HepG2 (cell line): ENCODE measurements around the gene NEDD8. TPM values are rescaled to one million over a fixed set of nuclear protein-coding genes. Genes with fewer than 3 reads are reported as not detected.

ENCODE experiments used
- DMAP1 ChIP-seq: IDR thresholded peaks from 2 replicates; pipeline ENCODE4 v1.6.1; 2016
- E2F1 ChIP-seq: sonication (generic); formaldehyde crosslinking; IDR thresholded peaks from 2 replicates; pipeline ENCODE4 v1.5.0; 2020; ENCODE audit warnings: missing genetic modification reagents
- MLXIP ChIP-seq: sonication (generic); formaldehyde crosslinking; IDR thresholded peaks from 2 replicates; pipeline ENCODE4 v1.9.0; 2021; ENCODE audit warnings: missing genetic modification reagents, borderline replicate concordance
- NFATC3 ChIP-seq: sonication (generic); formaldehyde crosslinking; IDR thresholded peaks from 2 replicates; pipeline ENCODE4 v1.5.1; 2020; ENCODE audit warnings: mild to moderate bottlenecking, missing genetic modification reagents
- PBX2 ChIP-seq: IDR thresholded peaks from 2 replicates; pipeline ENCODE4 v1.6.1; 2016; ENCODE audit warnings: control low read depth
- PRDM10 ChIP-seq: sonication (generic); formaldehyde crosslinking; IDR thresholded peaks from 2 replicates; pipeline ENCODE4 v1.4.0; 2020; ENCODE audit warnings: low read depth, missing genetic modification reagents
- RAD51 ChIP-seq: fragments of 450-650 bp; IDR thresholded peaks from 2 replicates; pipeline ENCODE4 v1.6.1; 2016; ENCODE audit warnings: borderline replicate concordance
- SALL1 ChIP-seq: sonication (generic); formaldehyde crosslinking; IDR thresholded peaks from 2 replicates; pipeline ENCODE4 v1.8.0; 2022; ENCODE audit warnings: mild to moderate bottlenecking, missing genetic modification reagents
- ZFP62 ChIP-seq: sonication (generic); formaldehyde crosslinking; IDR thresholded peaks from 2 replicates; pipeline ENCODE4 v1.4.0; 2020; ENCODE audit warnings: missing genetic modification reagents
- ZNF138 ChIP-seq: sonication (generic); formaldehyde crosslinking; IDR thresholded peaks from 2 replicates; pipeline ENCODE4 v1.5.0; 2020; ENCODE audit warnings: mild to moderate bottlenecking, low read depth, missing genetic modification reagents
- ZNF260 ChIP-seq: sonication (generic); formaldehyde crosslinking; IDR thresholded peaks from 2 replicates; pipeline ENCODE4 v1.4.0; 2020; ENCODE audit warnings: missing genetic modification reagents, low read depth, mild to moderate bottlenecking, borderline replicate concordance
- ZNF275 ChIP-seq: sonication (generic); formaldehyde crosslinking; IDR thresholded peaks from 2 replicates; pipeline ENCODE4 v1.8.0; 2022; ENCODE audit warnings: missing genetic modification reagents, mild to moderate bottlenecking, inconsistent platforms, borderline replicate concordance
- ZNF33A ChIP-seq: sonication (generic); formaldehyde crosslinking; IDR thresholded peaks from 2 replicates; pipeline ENCODE4 v1.5.1; 2020; ENCODE audit warnings: missing genetic modification reagents, mild to moderate bottlenecking, moderate library complexity, borderline replicate concordance
- ZNF354B ChIP-seq: sonication (generic); formaldehyde crosslinking; IDR thresholded peaks from 2 replicates; pipeline ENCODE4 v1.8.0; 2022; ENCODE audit warnings: mild to moderate bottlenecking, missing genetic modification reagents
- ZNF552 ChIP-seq: sonication (generic); formaldehyde crosslinking; IDR thresholded peaks from 2 replicates; pipeline ENCODE4 v1.9.0; 2022; ENCODE audit warnings: missing genetic modification reagents, mild to moderate bottlenecking, borderline replicate concordance
- ZNF607 ChIP-seq: sonication (generic); formaldehyde crosslinking; IDR thresholded peaks from 2 replicates; pipeline ENCODE4 v1.5.1; 2020; ENCODE audit warnings: missing genetic modification reagents, mild to moderate bottlenecking, borderline replicate concordance
- ZNF772 ChIP-seq: sonication (generic); formaldehyde crosslinking; IDR thresholded peaks from 2 replicates; pipeline ENCODE4 v1.5.0; 2020; ENCODE audit warnings: mild to moderate bottlenecking, missing genetic modification reagents
- ZSCAN30 ChIP-seq: sonication (generic); formaldehyde crosslinking; IDR thresholded peaks from 2 replicates; pipeline ENCODE4 v1.5.0; 2020; ENCODE audit warnings: mild to moderate bottlenecking, missing genetic modification reagents
- polyA plus RNA-seq, 8 experiments: library from polyadenylated mRNA; depleted of rRNA in 3 of 8; stranded (reverse) in 7 of 8; unstranded in 1 of 8; fragments of >200 nt; fragmentation: Illumina TruSeq in 4 of 8; extraction: Trizol in 4 of 8; gene quantifications; 2 replicates each; pipeline versions ENCODE4 v1.2.1 to v1.2.3, GENCODE V29; 2011 to 2016; ENCODE audit warnings: low read depth in 4 of 8, missing spikeins in 1 of 8, mixed read lengths in 1 of 8; ENCODE audit not compliant: insufficient read depth in 1 of 8
- total RNA-seq, 5 experiments: library from RNA; depleted of rRNA; stranded (reverse); fragments of >200 nt; fragmentation: Illumina TruSeq; extraction: Trizol; gene quantifications; 2 replicates each; pipeline ENCODE4 v1.2.3, GENCODE V29; 2016; ENCODE audit warnings: low read depth in 1 of 5

Gene NEDD8
- total and polyA plus RNA-seq, 2 of the 13 experiments (the other 11 are each of a cell fraction or from before 2014, with no cell fraction given) = 535 to 713 TPM

- TF ChIP-seq MLXIP (CRISPR knock-in tag) = peak; percentile 92
- TF ChIP-seq PRDM10 (CRISPR knock-in tag) = peak; percentile 91
- TF ChIP-seq ZNF607 (CRISPR knock-in tag) = peak; percentile 98
- TF ChIP-seq RAD51 = no peak
- TF ChIP-seq ZNF33A (CRISPR knock-in tag) = no peak
- TF ChIP-seq ZSCAN30 = no peak
- peak; percentile 100 for TF ChIP-seq ZNF138 (CRISPR knock-in tag)
- peak; percentile 98 for TF ChIP-seq ZNF552 (CRISPR knock-in tag)
- TF ChIP-seq ZNF354B (CRISPR knock-in tag) = peak; percentile 98
- TF ChIP-seq DMAP1 = peak; percentile 100
- peak; percentile 92 for TF ChIP-seq SALL1 (CRISPR knock-in tag)
- peak; percentile 99 for TF ChIP-seq NFATC3 (CRISPR knock-in tag)
- TF ChIP-seq E2F1 = peak; percentile 96
- TF ChIP-seq ZNF260 (CRISPR knock-in tag) = peak; percentile 96
- peak; percentile 100 for TF ChIP-seq ZNF772 (CRISPR knock-in tag)
- TF ChIP-seq ZFP62 (CRISPR knock-in tag) = no peak
- TF ChIP-seq PBX2 (CRISPR knock-in tag) = peak; percentile 48
- peak; percentile 100 for TF ChIP-seq ZNF275 (CRISPR knock-in tag)
Measured at GRCh38 chr14:24195186-24196070, 36.7 kb downstream of the NEDD8 start, which contains the start of gene TM9SF1 (continued).
